ENCODE results near the gene BMP8A. TPM values are rescaled to one million over a fixed set of nuclear protein-coding genes. Genes with fewer than 3 reads are reported as not detected.
A peak's percentile ranks its signal among the peaks of the same experiment; 100 is the strongest.

Gene BMP8A
- polyA plus RNA-seq, 3 donors, result not detected

DNA sequence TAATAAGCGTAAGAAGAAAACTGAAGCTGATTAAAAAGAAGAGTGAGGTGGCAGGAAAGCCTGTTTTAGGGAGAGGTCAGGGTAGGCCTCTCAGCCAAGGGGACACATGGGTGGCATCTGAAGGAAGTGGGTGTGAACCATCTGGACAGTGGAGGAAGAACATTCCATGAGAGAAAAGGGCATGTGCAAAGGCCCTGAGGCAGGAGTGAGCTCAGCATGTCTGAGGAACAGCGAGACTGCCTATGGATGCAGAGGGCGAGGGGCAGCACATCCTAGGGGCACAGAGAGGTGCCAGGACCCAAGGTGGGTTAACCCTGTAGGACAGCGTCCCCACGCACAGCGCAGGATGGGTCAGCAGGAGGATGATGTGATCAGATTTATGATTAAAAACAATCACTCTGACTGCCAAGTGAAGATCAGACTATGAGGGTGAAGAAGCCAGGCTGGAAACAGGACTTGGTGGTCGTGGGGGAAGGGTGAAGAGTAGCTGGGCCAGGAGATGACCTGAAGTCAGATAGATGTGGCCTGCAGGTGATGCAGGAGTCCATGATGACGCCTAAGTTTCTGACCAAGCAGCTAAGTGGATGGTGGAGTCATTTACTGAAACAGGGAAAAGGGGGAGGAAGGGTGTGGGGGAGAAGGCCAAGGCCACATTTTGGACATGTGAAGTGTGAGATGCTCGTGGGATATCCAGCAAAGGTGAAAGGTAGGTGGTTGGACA lies 47.3 kb downstream of the BMP8A start:
- Mint-ChIP-seq H3K4me3 (no peak overlapping the region), H3K9me3 (peaks cover 0 to 9% (median 4%) of the 10 kb centered on the region in 7 donors), H3K27ac (peak overlapping the region in 5 of 7 donors; percentile 21 to 85 (median 27)), H3K4me1 (peaks cover 34% of the 10 kb centered on the region), H3K36me3 (peaks cover 17 to 25% of the 10 kb centered on the region in 2 donors), H3K27me3 (ENCODE audit: low read depth in 3 of 3) (no peaks in the 10 kb centered on the region)
- intact Hi-C loops (cut with micrococcal nuclease), result loop anchor here (10.0 kb wide), 1 partner anchor 54 kb away; no protein-coding TSS in a partner anchor
- H3K4me1 ChIP-seq (ENCODE audit: control insufficient read depth in 1 of 2, insufficient read depth in 2 of 2, low read length in 2 of 2), result peaks cover 30 to 32% of the 10 kb centered on the region in 2 donors
- no peaks in the 10 kb centered on the region for H3K27me3 ChIP-seq (ENCODE audit: control insufficient read depth in 2 of 2, insufficient read depth in 2 of 2, low read length in 2 of 2)
- H4K20me1 ChIP-seq (ENCODE audit: insufficient read depth, low read length), result no peaks in the 10 kb centered on the region
- no peak overlapping the region for H3K27ac ChIP-seq (ENCODE audit: low read depth in 1 of 2, low read length in 2 of 2)
- no peaks in the 10 kb centered on the region for H3K79me2 ChIP-seq (ENCODE audit: insufficient read depth, low read length)
- H2AFZ ChIP-seq (ENCODE audit: insufficient read depth, low read depth, low read length, poor library complexity, severe bottlenecking), result no peak overlapping the region
- H3K4me2 ChIP-seq (replicated peaks; ENCODE audit: extremely low read depth, low read length, poor library complexity, severe bottlenecking), result no peak overlapping the region
- H3K36me3 ChIP-seq (replicated peaks in 1 of 2; ENCODE audit: control insufficient read depth in 1 of 2, insufficient read depth in 2 of 2, low read length in 2 of 2), result peaks cover 0 to 10% of the 10 kb centered on the region in 2 donors
- 87% methylated on average over 8 of the region's 9 CpGs for WGBS (ENCODE audit: insufficient coverage)
- DNase-seq, result no peak
- TF ChIP-seq CTCF (IDR thresholded peaks at IDR 0.05), result no peak
- H3K9ac ChIP-seq (ENCODE audit: insufficient read depth, low read length, poor library complexity, severe bottlenecking), result no peak overlapping the region
- H3K9me3 ChIP-seq (replicated peaks in 1 of 2; ENCODE audit: control insufficient read depth in 1 of 2, insufficient read depth in 1 of 2, low read length in 2 of 2), result no peaks in the 10 kb centered on the region
- no peak overlapping the region for H3K4me3 ChIP-seq (replicated peaks in 1 of 3; ENCODE audit: low read depth in 2 of 3, low read length in 3 of 3)

DNA sequence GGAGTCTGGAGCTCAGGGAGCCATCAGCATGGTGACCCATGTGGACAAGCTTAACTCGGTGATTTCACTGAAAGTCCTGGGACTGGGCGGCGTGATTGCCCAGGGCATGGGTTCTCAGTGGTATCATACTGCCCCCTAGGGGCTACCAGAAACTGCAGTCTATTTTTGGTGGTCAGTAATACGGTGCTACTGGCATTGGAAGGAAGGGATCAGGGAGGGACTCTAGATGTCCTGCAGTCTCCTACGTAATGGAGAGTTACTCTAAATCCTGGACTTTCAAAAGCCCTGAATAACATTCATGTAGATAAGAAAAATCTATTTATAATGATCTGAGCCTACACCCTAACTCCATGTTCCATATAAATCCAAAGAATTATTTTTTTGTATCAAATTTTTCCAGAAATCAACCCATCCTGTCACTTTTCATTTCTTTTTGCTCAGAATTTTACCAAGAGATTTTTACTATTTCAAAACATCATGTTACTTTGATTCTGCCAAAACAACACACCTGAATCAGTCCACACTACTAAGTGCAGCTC lies 47.9 kb downstream of the BMP8A start:
- Histone ChIP-seq H3K79me2 (ENCODE audit: insufficient read depth, low read length) (no peaks in the 10 kb centered on the region), H3K27ac (ENCODE audit: low read depth in 1 of 2, low read length in 2 of 2) (peak overlapping the region in 1 of 2 donors; percentile 97), H4K20me1 (ENCODE audit: insufficient read depth, low read length) (no peaks in the 10 kb centered on the region), H2AFZ (ENCODE audit: insufficient read depth, low read depth, low read length, poor library complexity, severe bottlenecking) (no peak overlapping the region), H3K36me3 (replicated peaks in 1 of 2; ENCODE audit: control insufficient read depth in 1 of 2, insufficient read depth in 2 of 2, low read length in 2 of 2) (peaks cover 0 to 5% of the 10 kb centered on the region in 2 donors), H3K9me3 (replicated peaks in 1 of 2; ENCODE audit: control insufficient read depth in 1 of 2, insufficient read depth in 1 of 2, low read length in 2 of 2) (no peaks in the 10 kb centered on the region), H3K27me3 (ENCODE audit: control insufficient read depth in 2 of 2, insufficient read depth in 2 of 2, low read length in 2 of 2) (no peaks in the 10 kb centered on the region), H3K4me1 (ENCODE audit: control insufficient read depth in 1 of 2, insufficient read depth in 2 of 2, low read length in 2 of 2) (peaks cover 30 to 32% of the 10 kb centered on the region in 2 donors), H3K4me2 (replicated peaks; ENCODE audit: extremely low read depth, low read length, poor library complexity, severe bottlenecking) (no peak overlapping the region), H3K9ac (ENCODE audit: insufficient read depth, low read length, poor library complexity, severe bottlenecking) (no peak overlapping the region), H3K4me3 (replicated peaks in 1 of 3; ENCODE audit: low read depth in 2 of 3, low read length in 3 of 3) (no peak overlapping the region)
- peak; percentile 87 for TF ChIP-seq CTCF (IDR thresholded peaks at IDR 0.05)
- 3% methylated on average over 3 of the region's 5 CpGs for WGBS (ENCODE audit: insufficient coverage)
- intact Hi-C loops (cut with micrococcal nuclease), result loop anchor here (10.0 kb wide), 1 partner anchor 55 kb away; no protein-coding TSS in a partner anchor
- peaks cover 36% of the 10 kb centered on the region for H3K4me1 Mint-ChIP-seq
- H3K9me3 Mint-ChIP-seq, result peaks cover 0 to 9% (median 4%) of the 10 kb centered on the region in 7 donors
- DNase-seq, result peak; percentile 68 to 78 (median 69)
- peaks cover 0 to 2% (median 0%) of the 10 kb centered on the region in 3 donors for H3K27me3 Mint-ChIP-seq (ENCODE audit: low read depth in 3 of 3)
- H3K36me3 Mint-ChIP-seq, result peaks cover 15 to 25% of the 10 kb centered on the region in 2 donors
- H3K4me3 Mint-ChIP-seq, result no peak overlapping the region
- H3K27ac Mint-ChIP-seq, result peak overlapping the region; percentile 21 to 99 (median 82)

Data from CD14-positive monocyte (primary cell).